IPS-NIHi11 (cell line): ENCODE results near the gene AHR.
"Not testable (repeated sequence)": the region's sequence is repeated elsewhere in the genome, so short reads cannot be mapped to it uniquely, and the experiment has no call there.

ENCODE experiments used
- DNase-seq: peaks from one replicate; pipeline ENCODE4 v3.0.0; 2012; ENCODE audit warnings: mixed read lengths, low spot score

The AHR gene

GRCh38 chr7:17376595-17376994, 78.1 kb downstream of the AHR start:
- DNase-seq = no peak

GRCh38 chr7:17380736-17381662, 82.5 kb downstream of the AHR start:
- no peak for DNase-seq

GRCh38 chr7:17382408-17383354, 84.2 kb downstream of the AHR start:
- DNase-seq = not testable (repeated sequence)

GRCh38 chr7:17384400-17384799, 85.9 kb downstream of the AHR start:
- no peak for DNase-seq

- DNase-seq = no peak
These were observed 87.2 kb downstream of the AHR start for GRCh38 chr7:17385612-17386011.

GRCh38 chr7:17390392-17390791, 91.9 kb downstream of the AHR start:
- no peak for DNase-seq

- DNase-seq = no peak
These were observed 92.9 kb downstream of the AHR start for GRCh38 chr7:17391366-17391765.

- DNase-seq = no peak
These were observed 94.4 kb downstream of the AHR start for GRCh38 chr7:17392846-17393245.

- DNase-seq = not testable (repeated sequence)
These were observed 96.1 kb downstream of the AHR start for GRCh38 chr7:17394563-17394962.
